ENCODE data around the gene JMJD8.

DNA sequence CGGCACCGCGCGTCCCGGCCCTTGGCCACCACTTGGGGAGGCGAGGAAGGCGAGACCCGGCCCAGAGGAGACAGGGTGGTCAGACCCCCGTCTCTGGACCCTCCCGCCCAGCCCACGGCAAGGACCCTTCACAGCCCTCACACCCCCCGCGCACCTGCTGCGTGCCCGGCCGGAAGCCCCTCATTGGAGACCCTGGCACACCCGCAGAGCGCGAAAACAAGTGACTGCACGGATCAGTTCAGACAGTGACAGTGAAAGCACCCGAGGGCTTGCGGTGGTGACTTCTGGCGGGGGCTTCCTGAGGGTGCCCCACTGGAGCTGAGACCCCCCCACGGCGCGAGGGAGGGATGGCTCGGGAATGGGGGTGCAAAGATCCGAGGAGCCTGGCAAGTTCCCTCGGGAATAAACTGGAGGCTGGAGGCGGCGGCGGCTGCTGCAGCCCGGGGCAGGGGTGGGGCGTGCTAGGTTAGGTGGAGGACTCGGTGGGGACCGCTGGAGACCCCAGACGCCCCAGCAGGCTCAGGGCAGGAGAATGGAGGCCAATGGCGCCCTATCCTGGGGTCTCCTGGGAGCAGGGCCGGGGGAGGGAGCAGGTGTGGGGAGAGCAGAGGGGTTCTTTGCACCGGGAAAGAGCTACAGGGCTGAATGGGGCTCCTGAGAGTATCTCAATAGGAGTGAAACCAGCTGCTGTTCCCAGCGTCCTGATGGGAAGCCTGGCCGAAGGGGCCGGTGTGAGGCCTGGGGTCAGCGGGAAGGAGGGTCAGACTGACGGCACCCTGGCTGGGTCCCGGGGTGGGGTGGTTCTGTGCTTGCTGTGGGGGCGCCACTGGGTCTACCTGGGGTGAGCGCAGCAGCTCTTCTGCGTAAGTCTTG is 22.3 kb upstream of the JMJD8 start:
- TF ChIP-seq, protein P1, sequence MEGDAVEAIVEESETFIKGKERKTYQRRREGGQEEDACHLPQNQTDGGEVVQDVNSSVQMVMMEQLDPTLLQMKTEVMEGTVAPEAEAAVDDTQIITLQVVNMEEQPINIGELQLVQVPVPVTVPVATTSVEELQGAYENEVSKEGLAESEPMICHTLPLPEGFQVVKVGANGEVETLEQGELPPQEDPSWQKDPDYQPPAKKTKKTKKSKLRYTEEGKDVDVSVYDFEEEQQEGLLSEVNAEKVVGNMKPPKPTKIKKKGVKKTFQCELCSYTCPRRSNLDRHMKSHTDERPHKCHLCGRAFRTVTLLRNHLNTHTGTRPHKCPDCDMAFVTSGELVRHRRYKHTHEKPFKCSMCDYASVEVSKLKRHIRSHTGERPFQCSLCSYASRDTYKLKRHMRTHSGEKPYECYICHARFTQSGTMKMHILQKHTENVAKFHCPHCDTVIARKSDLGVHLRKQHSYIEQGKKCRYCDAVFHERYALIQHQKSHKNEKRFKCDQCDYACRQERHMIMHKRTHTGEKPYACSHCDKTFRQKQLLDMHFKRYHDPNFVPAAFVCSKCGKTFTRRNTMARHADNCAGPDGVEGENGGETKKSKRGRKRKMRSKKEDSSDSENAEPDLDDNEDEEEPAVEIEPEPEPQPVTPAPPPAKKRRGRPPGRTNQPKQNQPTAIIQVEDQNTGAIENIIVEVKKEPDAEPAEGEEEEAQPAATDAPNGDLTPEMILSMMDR (IDR thresholded peaks at IDR 0.05) = no peak
- no peak for TF ChIP-seq POLR2A (IDR thresholded peaks at IDR 0.05)

Data from adrenal gland (tissue), 5 donors.